K562 (cell line): ENCODE results near the gene ADAMTS7. TPM values are rescaled to one million over a fixed set of nuclear protein-coding genes. Genes with fewer than 3 reads are reported as not detected.

Source experiments
- DMBX1 ChIP-seq: fragments of 250-450 bp; sonication (Bioruptor Pico); IDR thresholded peaks from 2 replicates; pipeline ENCODE4 v1.8.0; 2022; ENCODE audit warnings: inconsistent platforms, mild to moderate bottlenecking, moderate library complexity, borderline replicate concordance
- EHMT2 ChIP-seq: fragments of 450-650 bp; IDR thresholded peaks from 2 replicates; pipeline ENCODE4 v1.6.1; 2018; ENCODE audit warnings: antibody characterized with exemption
- ELF4 ChIP-seq: fragments of 450-650 bp; formaldehyde crosslinking; IDR thresholded peaks from 2 replicates; pipeline ENCODE4 v1.4.0; 2022; ENCODE audit warnings: missing genetic modification characterization
- GABPA ChIP-seq: fragments of 200-800 bp; sonication (Bioruptor generic); conservative IDR thresholded peaks from 2 replicates; pipeline ENCODE4 v1.6.1; 2016; ENCODE audit warnings: low read depth, missing genetic modification characterization, missing compliant biosample characterization
- L3MBTL2 ChIP-seq: fragments of 450-650 bp; IDR thresholded peaks from 2 replicates; pipeline ENCODE4 v1.6.1; 2016; ENCODE audit warnings: mild to moderate bottlenecking, moderate library complexity
- MCM7 ChIP-seq, 2 experiments: fragments of 450-650 bp; IDR thresholded peaks; 2 replicates each; pipeline ENCODE4 v1.6.1; 2016 to 2018
- MTF1 ChIP-seq: fragments of 250-450 bp; sonication (Bioruptor Pico); IDR thresholded peaks from 2 replicates; pipeline ENCODE4 v1.9.0; 2021; ENCODE audit warnings: moderate library complexity, mild to moderate bottlenecking, inconsistent platforms, borderline replicate concordance
- MYBL2 ChIP-seq, 2 experiments: fragments of 450-650 bp in 1 of 2; sonication (generic) in 1 of 2; formaldehyde crosslinking in 1 of 2; IDR thresholded peaks; 2 replicates each; pipeline versions ENCODE4 v1.6.1 to v1.8.1; 2017 to 2022; ENCODE audit warnings: borderline replicate concordance in 1 of 2, inconsistent platforms in 1 of 2, low read depth in 1 of 2, mild to moderate bottlenecking in 1 of 2, missing genetic modification reagents in 1 of 2, moderate library complexity in 1 of 2
- PHB2 ChIP-seq: fragments of 450-650 bp; IDR thresholded peaks from 2 replicates; pipeline ENCODE4 v1.6.1; 2017; ENCODE audit warnings: low read depth
- SRSF3 ChIP-seq: fragments of 200-400 bp; formaldehyde crosslinking; IDR thresholded peaks from 2 replicates; pipeline ENCODE4 v1.6.1; 2016; ENCODE audit warnings: mild to moderate bottlenecking, low read length, moderate library complexity; ENCODE audit not compliant: insufficient read depth
- XRCC5 ChIP-seq: fragments of 200-400 bp; formaldehyde crosslinking; IDR thresholded peaks from 2 replicates; pipeline ENCODE4 v1.6.1; 2017; ENCODE audit warnings: low read depth, mild to moderate bottlenecking, low read length
- YBX1 ChIP-seq: fragments of 450-650 bp; IDR thresholded peaks from 2 replicates; pipeline ENCODE4 v1.7.1; 2016; ENCODE audit warnings: mild to moderate bottlenecking
- YY1 ChIP-seq, 3 experiments: IDR thresholded peaks; 2 replicates each; pipeline ENCODE4 v1.6.1; 2011; ENCODE audit warnings: low read length in 2 of 3, mild to moderate bottlenecking in 2 of 3, moderate library complexity in 2 of 3, borderline replicate concordance in 1 of 3, control low read depth in 1 of 3, low read depth in 1 of 3; ENCODE audit not compliant: insufficient read depth in 3 of 3, insufficient replicate concordance in 2 of 3, control insufficient read depth in 1 of 3, insufficient read length in 1 of 3; ENCODE audit errors: extremely low read depth in 1 of 3
- ZNF174 ChIP-seq: fragments of 250-450 bp; sonication (Bioruptor Pico); IDR thresholded peaks from 2 replicates; pipeline ENCODE4 v1.4.0; 2020; ENCODE audit warnings: mild to moderate bottlenecking
- ZNF239 ChIP-seq: fragments of 250-450 bp; sonication (Bioruptor Pico); IDR thresholded peaks from 2 replicates; pipeline ENCODE4 v1.4.0; 2020; ENCODE audit warnings: mild to moderate bottlenecking
- ZNF695 ChIP-seq: fragments of 450-650 bp; formaldehyde crosslinking; IDR thresholded peaks from 2 replicates; pipeline ENCODE4 v1.4.0; 2020; ENCODE audit warnings: mild to moderate bottlenecking, moderate library complexity
- ZNF785 ChIP-seq: fragments of 250-450 bp; sonication (Bioruptor Pico); IDR thresholded peaks from 2 replicates; pipeline ENCODE4 v1.4.0; 2020; ENCODE audit warnings: mild to moderate bottlenecking
- polyA plus RNA-seq, 8 experiments: library from polyadenylated mRNA; depleted of rRNA in 4 of 8; stranded (reverse) in 5 of 8; unstranded in 3 of 8; fragments of >200 nt; fragmentation: Nextera tagmentation in 2 of 8; fragmentation: Illumina TruSeq in 1 of 8; extraction: Ambion mirVana in 2 of 8; extraction: Trizol in 1 of 8; gene quantifications; 2 replicates each; pipeline versions ENCODE4 v1.2.1 to v1.2.3, GENCODE V29; 2011 to 2014; ENCODE audit warnings: inconsistent platforms in 1 of 8, missing spikeins in 1 of 8
- total RNA-seq, 7 experiments: library from RNA; depleted of rRNA in 6 of 7; stranded (reverse); fragments of >200 nt in 6 of 7; fragmentation: Illumina TruSeq in 2 of 7; extraction: Trizol in 2 of 7; gene quantifications; 2 replicates each; pipeline versions ENCODE4 v1.2.1 to v1.2.3, GENCODE V29; 2011 to 2021; ENCODE audit warnings: low replicate concordance in 1 of 7
- TF ChIP-seq, protein P1 (sequence below): fragments of 450-650 bp; formaldehyde crosslinking; conservative IDR thresholded peaks from 2 replicates; pipeline ENCODE4 v1.4.0; 2022; ENCODE audit warnings: mild to moderate bottlenecking, missing genetic modification characterization
- TF ChIP-seq, protein P2 (sequence below): fragments of 250-450 bp; sonication (Bioruptor Pico); IDR thresholded peaks from 2 replicates; pipeline ENCODE4 v1.8.0; 2022; ENCODE audit warnings: inconsistent platforms, mild to moderate bottlenecking, moderate library complexity, borderline replicate concordance
- TF ChIP-seq, protein P3 (sequence below), 2 experiments: fragments of 450-650 bp in 1 of 2; sonication (generic) in 1 of 2; formaldehyde crosslinking in 1 of 2; IDR thresholded peaks in 1 of 2; conservative IDR thresholded peaks in 1 of 2; 2 replicates each; pipeline versions ENCODE4 v1.6.1 to v1.8.1; 2016 to 2023; ENCODE audit warnings: mild to moderate bottlenecking in 2 of 2, moderate library complexity in 2 of 2, inconsistent platforms in 1 of 2, missing genetic modification reagents in 1 of 2
- TF ChIP-seq, protein P4 (sequence below), 3 experiments: fragments of 200-800 bp in 1 of 3; fragments of 250-450 bp in 1 of 3; fragments of 450-650 bp in 1 of 3; sonication (Bioruptor Pico) in 1 of 3; sonication (Bioruptor generic) in 1 of 3; formaldehyde crosslinking in 1 of 3; IDR thresholded peaks; 2 replicates each; pipeline versions ENCODE4 v1.6.1 to v1.8.0; 2016 to 2022; ENCODE audit warnings: mild to moderate bottlenecking in 2 of 3, missing genetic modification characterization in 2 of 3, missing compliant biosample characterization in 1 of 3, moderate library complexity in 1 of 3

ADAMTS7 gene
- total and polyA plus RNA-seq, 9 of the 15 experiments (the other 6 are each of a cell fraction or from before 2014, with no cell fraction given), result 0.05 to 0.07 TPM; not detected in 7

DNA sequence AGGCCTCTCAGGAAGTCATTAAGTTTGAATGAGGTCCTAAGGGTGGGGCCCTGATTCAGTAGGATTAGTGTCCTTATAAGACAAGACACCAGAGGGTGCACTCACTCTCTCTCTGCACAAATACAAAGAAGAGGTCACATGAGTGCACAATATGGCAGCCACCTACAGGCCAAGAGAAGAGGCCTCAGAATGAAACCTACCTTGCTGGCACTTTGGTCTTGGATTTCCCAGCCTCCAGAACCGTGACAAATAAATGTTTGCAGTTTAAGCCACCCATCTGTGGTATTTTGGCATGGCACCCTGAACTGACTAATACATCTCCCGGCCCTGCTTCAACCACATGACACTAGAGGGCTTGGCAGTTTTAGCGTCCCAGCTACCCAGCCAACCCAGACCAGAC, 96.4 kb downstream of the ADAMTS7 start (continued):
- no peak for TF ChIP-seq ZNF785 (CRISPR knock-in tag)
- TF ChIP-seq DMBX1, result no peak
- TF ChIP-seq ZNF695 (CRISPR knock-in tag), result no peak
- TF ChIP-seq SRSF3, result no peak
- peak; percentile 75; the same call in 1 of the 2 replicates for TF ChIP-seq EHMT2
- TF ChIP-seq MYBL2 (IDR thresholded peaks at IDR 0.05; ENCODE audit: low read depth), result no peak
- no peak for TF ChIP-seq MYBL2 (CRISPR knock-in tag; IDR thresholded peaks at IDR 0.05; ENCODE audit: borderline replicate concordance)
- no peak for TF ChIP-seq ZNF174
- TF ChIP-seq, protein P1, sequence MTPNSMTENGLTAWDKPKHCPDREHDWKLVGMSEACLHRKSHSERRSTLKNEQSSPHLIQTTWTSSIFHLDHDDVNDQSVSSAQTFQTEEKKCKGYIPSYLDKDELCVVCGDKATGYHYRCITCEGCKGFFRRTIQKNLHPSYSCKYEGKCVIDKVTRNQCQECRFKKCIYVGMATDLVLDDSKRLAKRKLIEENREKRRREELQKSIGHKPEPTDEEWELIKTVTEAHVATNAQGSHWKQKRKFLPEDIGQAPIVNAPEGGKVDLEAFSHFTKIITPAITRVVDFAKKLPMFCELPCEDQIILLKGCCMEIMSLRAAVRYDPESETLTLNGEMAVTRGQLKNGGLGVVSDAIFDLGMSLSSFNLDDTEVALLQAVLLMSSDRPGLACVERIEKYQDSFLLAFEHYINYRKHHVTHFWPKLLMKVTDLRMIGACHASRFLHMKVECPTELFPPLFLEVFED (CRISPR knock-in tag), result no peak
- no peak for TF ChIP-seq GABPA
- no peak for TF ChIP-seq MCM7 (IDR thresholded peaks at IDR 0.05)
- TF ChIP-seq YBX1, result no peak
- TF ChIP-seq L3MBTL2, result no peak
- no peak for TF ChIP-seq PHB2
- no peak for TF ChIP-seq XRCC5
- TF ChIP-seq YY1 (IDR thresholded peaks at IDR 0.05; ENCODE audit: borderline replicate concordance in 1 of 3, control insufficient read depth in 1 of 3, extremely low read depth in 1 of 3, insufficient read depth in 3 of 3, insufficient read length in 1 of 3, insufficient replicate concordance in 2 of 3, low read depth in 1 of 3, low read length in 2 of 3), result peak in 2 of 3 experiments; percentile 9 to 80
- TF ChIP-seq, protein P2, sequence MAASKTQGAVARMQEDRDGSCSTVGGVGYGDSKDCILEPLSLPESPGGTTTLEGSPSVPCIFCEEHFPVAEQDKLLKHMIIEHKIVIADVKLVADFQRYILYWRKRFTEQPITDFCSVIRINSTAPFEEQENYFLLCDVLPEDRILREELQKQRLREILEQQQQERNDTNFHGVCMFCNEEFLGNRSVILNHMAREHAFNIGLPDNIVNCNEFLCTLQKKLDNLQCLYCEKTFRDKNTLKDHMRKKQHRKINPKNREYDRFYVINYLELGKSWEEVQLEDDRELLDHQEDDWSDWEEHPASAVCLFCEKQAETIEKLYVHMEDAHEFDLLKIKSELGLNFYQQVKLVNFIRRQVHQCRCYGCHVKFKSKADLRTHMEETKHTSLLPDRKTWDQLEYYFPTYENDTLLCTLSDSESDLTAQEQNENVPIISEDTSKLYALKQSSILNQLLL, result no peak
- TF ChIP-seq, protein P3, sequence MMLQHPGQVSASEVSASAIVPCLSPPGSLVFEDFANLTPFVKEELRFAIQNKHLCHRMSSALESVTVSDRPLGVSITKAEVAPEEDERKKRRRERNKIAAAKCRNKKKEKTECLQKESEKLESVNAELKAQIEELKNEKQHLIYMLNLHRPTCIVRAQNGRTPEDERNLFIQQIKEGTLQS (IDR thresholded peaks at IDR 0.05), result no peak
- TF ChIP-seq, protein P3 (CRISPR knock-in tag; conservative IDR thresholded peaks at IDR 0.05), result no peak
- TF ChIP-seq, protein P4, sequence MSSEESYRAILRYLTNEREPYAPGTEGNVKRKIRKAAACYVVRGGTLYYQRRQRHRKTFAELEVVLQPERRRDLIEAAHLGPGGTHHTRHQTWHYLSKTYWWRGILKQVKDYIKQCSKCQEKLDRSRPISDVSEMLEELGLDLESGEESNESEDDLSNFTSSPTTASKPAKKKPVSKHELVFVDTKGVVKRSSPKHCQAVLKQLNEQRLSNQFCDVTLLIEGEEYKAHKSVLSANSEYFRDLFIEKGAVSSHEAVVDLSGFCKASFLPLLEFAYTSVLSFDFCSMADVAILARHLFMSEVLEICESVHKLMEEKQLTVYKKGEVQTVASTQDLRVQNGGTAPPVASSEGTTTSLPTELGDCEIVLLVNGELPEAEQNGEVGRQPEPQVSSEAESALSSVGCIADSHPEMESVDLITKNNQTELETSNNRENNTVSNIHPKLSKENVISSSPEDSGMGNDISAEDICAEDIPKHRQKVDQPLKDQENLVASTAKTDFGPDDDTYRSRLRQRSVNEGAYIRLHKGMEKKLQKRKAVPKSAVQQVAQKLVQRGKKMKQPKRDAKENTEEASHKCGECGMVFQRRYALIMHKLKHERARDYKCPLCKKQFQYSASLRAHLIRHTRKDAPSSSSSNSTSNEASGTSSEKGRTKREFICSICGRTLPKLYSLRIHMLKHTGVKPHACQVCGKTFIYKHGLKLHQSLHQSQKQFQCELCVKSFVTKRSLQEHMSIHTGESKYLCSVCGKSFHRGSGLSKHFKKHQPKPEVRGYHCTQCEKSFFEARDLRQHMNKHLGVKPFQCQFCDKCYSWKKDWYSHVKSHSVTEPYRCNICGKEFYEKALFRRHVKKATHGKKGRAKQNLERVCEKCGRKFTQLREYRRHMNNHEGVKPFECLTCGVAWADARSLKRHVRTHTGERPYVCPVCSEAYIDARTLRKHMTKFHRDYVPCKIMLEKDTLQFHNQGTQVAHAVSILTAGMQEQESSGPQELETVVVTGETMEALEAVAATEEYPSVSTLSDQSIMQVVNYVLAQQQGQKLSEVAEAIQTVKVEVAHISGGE (CRISPR knock-in tag; IDR thresholded peaks at IDR 0.05), result no peak
- no peak for TF ChIP-seq ZNF239 (CRISPR knock-in tag)
- no peak for TF ChIP-seq MTF1 (CRISPR knock-in tag)
- TF ChIP-seq ELF4 (CRISPR knock-in tag), result no peak
